ENCODE results near the gene CLRN3. TPM values are rescaled to one million over a fixed set of nuclear protein-coding genes. Genes with fewer than 3 reads are reported as not detected.

CLRN3 gene
- total RNA-seq, 1 experiment from 2014 or later, result not detected

DNA sequence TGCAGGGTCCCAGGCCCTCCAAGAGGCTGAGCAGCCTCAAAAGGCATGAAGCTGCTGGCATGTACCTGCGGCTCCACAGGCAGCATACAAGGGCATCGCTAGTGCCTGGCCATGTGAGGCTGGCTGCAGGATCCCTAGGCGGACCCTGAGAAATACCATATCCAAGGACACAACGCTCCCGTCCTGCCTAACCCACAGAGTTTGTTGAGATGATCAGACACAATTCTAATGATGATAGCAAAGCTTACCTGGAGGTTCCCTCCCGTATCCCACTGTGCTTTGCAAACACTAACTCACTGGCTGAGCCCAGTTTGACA, 17.3 kb downstream of the CLRN3 start:
- DNase-seq (ENCODE audit: low read depth), result no peak

DNA sequence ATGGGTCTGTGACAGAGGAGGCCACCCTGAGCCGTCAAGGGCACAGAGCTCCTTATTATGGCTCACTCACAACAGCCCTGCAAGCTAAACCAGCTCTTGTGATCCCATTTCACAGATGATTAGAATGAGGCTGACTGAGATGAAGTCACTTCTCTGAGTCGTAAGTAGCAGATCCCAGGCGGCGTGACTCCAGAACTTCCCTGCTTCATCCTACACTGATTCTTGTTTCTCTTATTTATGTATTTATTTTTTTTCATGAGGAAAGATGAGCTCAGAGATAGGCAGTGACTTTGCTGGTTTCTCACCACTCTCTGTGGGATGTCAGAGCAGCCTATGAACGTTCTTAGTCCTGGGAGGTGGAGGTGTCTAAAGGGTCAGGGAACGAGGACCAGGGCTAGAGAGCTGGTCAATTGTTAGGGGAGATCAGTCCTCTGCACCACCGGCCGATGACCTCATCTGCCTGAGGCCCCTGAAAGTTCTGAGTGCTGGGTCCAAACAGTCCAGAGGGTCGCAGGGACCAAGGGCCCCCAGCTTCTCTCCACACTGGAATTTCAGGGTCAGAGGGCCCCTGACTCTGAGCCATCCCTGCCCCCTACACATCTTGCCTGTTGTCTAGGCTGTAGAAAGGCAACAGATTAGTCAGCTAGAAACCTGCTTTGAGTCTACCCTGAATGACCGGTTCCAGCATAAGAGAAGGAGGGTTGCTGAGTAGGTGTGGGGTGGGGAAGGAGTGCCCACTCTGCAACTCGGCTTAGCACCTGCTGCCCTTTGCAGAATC, 17.9 kb downstream of the CLRN3 start:
- no peak for DNase-seq (ENCODE audit: low read depth)

DNA sequence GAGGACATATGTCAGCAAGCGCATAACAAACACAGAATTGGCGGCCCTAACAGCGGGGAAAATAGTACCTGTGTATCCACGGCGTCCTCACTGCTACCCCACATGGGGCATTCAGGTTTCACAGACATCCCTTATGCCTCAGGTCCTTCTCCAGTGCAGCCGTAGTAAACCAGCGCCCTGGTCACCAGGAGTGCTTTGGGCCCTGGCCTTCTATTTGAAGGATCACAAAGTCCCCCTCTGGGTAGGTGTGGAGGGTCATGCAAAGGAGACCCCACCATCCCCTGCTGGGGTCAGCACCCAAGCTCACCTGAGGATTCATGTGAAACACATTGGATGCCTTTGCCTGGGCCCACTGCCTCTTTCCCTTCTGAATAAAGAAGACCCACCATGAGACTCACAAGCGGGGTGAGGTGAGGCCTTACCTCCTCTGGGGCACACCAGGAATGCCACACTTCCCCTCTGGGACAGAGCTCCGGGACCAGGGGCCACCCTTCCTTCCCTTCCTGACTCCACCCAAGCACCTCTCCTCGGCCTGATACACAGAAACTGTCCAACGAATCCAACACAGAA, 18.8 kb downstream of the CLRN3 start:
- DNase-seq (ENCODE audit: low read depth), result no peak

DNA sequence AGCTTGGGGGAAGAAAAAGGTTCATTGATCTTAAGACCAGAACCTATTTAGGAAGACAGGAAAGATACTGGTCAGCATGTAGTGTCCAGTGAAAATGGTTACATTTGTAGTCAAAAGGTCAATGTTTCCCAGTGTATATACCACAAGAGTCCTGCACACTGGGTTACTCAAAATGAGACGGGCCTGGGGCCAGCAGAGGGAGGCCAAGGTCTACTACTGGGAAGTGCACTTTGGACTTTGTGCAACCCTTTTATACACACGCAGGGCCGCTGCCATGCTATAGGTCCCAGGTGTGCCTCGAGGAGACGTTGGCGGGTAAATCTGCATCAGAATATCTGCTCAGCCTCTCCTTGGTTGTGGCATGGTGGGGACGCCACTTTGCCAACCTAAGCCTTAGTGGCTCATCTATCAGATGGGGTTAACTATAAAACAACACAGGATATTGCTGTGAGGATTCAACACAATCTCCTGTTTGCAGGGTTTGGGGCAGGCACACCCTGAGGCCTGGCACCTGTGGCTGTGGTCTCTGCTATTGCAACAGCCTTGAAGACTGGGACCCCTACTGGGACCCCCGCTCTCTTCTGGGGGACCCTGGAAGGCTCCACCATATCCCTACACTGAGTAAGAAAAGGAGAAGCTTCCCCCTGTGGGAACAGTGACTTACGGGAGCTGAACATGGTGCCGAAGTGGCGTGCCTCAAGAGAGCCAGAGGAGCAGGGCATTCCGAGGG, 19.7 kb downstream of the CLRN3 start:
- DNase-seq (ENCODE audit: low read depth), result no peak

GRCh38 chr10:127872011-127872761, 20.6 kb downstream of the CLRN3 start:
- DNase-seq (ENCODE audit: low read depth), result peak; percentile 11

DNA sequence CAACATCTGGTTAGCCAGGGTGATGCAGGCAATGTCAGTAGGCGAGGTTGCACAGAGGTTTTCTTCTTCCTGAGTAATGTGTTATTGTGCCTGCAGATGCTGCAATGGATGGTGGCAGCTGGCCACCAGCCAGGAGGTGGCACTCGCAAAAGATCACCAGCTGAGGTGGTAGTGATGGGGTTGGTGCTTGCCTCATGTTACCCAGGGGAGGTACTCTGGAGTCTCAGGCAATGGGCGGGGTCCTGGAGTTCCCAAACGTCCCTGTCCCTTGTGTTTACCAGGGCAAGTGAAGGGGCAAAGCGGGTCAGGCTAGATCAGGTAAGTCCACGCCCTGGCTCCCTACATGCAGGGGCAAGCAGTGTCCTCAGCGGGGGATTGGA, 21.1 kb downstream of the CLRN3 start:
- no peak for DNase-seq (ENCODE audit: low read depth)

DNA sequence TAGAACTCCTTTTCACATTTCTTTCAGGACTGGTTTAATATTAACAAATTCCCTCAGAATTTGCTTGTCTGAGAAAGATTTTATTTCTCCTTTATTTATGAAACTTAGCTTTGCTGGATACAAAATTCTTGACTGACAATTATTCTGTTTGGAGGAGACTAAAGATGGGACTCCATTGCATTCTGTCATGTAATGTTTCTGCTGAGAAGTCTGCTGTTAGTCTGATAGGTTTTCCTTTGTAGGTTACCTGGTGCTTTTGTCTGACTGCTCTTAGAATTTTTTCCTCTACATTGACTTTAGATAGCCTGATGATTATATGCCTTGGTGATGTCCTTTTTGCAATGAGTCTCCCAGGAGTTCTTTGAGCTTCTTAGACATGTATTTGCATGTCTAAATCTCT, 23.4 kb downstream of the CLRN3 start:
- DNase-seq (ENCODE audit: low read depth), result no peak

DNA sequence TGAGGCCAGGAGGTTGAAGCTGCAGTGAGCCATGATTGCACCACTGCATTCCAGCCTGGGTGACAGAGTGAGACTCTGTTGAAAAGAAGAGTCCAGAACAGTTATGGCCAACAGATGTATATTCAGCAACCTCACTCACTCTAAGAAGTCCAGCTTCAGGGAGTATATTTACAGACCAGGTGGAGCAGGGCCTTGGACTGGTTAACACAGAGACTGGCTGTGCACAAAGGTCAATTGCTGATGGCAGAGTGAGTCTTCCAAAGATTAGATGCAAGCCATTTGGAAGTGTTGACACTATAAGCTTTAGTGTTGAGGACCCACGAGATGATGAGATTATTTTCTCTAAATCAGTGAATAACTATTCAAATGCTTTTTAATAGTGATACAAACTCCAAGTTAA, 24.9 kb downstream of the CLRN3 start:
- DNase-seq (ENCODE audit: low read depth), result no peak

- no peak for DNase-seq (ENCODE audit: low read depth)
These were observed 26.3 kb downstream of the CLRN3 start for GRCh38 chr10:127866276-127867013.

DNA sequence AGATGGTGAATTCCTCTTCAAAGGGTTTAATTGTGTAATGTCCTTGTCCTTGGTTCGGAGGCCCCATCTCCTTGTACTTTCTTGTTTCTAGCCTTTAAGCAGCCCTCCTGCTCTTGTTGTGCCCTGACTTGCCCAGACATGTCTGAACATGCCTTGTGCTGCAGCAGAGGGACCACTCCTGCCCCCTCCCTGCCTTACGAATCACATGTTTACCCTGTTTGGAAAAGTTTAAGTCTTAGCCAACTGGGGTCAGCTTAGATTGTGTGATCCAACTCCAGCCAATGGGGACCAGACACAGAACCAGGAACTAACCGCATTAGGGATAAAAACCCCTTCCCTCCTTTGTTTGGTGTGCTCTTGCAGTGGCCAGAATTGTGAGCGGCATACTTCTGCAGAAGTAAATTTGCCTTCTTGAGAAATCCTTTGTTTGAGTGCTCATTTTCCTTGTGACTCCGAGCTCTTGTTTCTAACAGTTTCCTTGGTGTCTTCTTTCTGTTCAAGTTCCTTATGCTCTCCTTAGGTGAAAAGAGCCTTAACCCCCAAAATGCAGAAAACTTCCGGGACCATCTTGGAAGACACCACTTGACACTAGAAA, 29.4 kb downstream of the CLRN3 start:
- DNase-seq (ENCODE audit: low read depth), result no peak

- DNase-seq (ENCODE audit: low read depth), result no peak
These were observed 32.1 kb downstream of the CLRN3 start for GRCh38 chr10:127860592-127860991.

DNA sequence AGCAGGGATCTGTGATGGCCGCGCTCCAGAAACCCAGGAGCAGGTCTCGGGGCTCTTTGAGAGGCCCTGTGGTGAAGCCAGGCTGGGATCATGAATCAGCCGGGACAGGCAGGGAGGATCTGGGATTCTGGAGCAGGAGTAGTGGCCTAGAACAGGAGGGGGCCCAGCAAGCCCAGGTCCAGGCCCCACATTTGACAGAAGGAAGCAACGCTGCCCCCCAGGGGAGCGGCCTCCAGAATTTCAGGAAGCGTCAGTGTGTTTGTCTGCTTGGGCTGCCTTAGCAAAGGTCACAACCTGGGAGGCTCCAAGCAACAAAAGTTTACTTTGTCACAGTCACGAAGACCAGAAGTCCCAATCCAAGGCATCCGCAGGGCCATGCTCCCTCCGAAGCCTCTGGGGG, 36.8 kb downstream of the CLRN3 start:
- no peak for DNase-seq (ENCODE audit: low read depth)

- DNase-seq (ENCODE audit: low read depth), result no peak
These were observed 37.2 kb downstream of the CLRN3 start for GRCh38 chr10:127855591-127855881.

DNA sequence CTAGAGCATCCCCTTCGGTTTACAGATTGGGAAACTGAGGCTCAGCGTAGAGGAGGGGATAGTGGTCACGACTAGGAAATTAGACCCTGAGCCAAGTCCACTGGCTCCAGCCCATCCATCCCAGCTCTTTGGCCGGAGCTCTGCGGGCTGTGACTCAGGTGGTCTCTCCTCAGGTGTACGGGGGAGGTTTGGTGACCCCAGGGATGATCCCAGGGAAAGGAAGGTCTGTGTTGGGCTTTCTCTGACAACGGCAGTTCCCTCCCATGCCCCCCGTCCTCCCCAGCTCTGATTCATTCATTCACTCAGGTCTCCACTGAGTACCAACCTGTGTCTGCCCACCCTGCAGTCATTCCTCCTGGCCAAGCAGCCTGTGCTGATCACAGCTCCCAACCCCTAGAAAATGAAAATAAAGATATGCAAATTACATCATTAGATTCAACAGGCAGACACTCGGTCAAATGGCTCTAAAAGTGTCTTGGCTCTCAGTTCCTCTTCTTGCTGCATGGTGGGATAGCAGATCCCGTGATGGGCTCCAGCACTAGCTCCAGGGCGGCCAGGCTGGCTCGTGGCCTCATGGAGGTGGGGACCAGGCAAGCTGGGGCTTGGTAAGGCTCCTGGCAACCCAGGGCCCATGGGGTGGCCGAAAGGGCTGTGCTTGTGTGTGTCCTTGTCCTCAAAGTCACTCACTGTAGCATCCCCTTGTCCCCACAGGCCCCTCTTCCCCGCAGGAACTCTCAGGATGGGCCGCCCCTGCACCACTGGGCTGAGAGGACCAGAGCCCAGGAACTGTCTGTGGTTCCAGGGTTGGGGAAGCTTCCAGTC, 37.8 kb downstream of the CLRN3 start:
- no peak for DNase-seq (ENCODE audit: low read depth)

- DNase-seq (ENCODE audit: low read depth), result peak; percentile 68
These were observed 38.6 kb downstream of the CLRN3 start for GRCh38 chr10:127853868-127854768.

GRCh38 chr10:127852456-127852855, 40.3 kb downstream of the CLRN3 start:
- DNase-seq (ENCODE audit: low read depth), result no peak

DNA sequence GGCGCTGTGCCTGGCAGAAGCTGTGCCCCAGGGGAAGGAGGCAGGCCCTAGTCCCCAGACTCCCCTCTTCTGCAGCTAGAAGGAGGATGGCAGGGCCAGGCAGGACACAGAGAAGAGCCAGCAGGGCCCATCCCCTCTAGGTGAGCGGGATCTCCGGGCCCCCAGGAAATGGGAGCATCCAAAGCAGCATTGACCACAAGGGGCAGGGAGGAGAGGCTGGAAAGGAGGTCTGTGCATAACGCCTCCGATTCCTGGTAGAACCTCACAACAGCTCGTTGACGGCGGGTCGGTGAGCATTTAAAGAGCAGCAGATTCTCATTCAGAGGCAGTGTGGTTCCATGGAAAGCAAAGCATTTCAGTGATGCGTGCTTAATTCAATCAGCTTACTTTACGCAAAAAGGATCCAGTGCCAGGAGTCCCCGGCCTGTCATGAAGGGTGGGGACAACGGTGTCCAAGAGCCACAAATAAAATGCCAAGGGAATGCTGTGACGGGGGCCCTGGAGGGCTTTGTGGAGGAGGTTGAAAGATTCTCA, 41.0 kb downstream of the CLRN3 start:
- no peak for DNase-seq (ENCODE audit: low read depth)

DNA sequence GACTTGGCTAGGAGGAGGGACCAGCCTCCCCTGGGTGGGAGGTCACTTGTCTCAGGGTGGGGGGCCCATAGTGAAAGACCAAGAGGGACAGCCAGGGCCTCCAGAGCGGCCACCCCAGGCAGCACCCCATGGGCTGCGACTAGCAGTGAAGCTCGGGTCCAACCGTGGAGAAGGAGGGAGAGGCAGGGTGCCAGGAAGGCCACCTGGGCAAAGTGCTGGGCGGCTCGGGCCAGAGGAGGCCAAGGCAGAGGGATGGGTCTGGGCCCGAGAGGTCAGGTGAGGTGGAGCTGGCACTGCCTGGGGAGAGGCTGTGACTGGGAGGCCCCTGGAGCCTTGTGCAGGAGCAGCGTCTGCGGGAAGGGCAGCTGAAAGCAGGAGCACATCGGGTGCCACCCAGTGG, 41.8 kb downstream of the CLRN3 start:
- no peak for DNase-seq (ENCODE audit: low read depth)

- DNase-seq (ENCODE audit: low read depth), result no peak
These were observed 42.8 kb downstream of the CLRN3 start for GRCh38 chr10:127849921-127850320.
